ENCODE measurements around the gene ENDOU.

- TF ChIP-seq EZH2 (IDR thresholded peaks at IDR 0.05; ENCODE audit: insufficient read depth, poor library complexity, severe bottlenecking) (no peak), EZH2phosphoT487 (IDR thresholded peaks at IDR 0.05; ENCODE audit: insufficient read depth, low read depth) (no peak)
Observed at GRCh38 chr12:47748899-47749298, 23.6 kb upstream of the ENDOU start.

All from GM23248 (cell line).